Spleen (tissue), 11 donors: ENCODE data around the gene TEAD3. TPM values are rescaled to one million over a fixed set of nuclear protein-coding genes. Genes with fewer than 3 reads are reported as not detected.
A peak's percentile ranks its signal among the peaks of the same experiment; 100 is the strongest.

Source experiments
- DNase-seq: peaks from one replicate; pipeline ENCODE4 v3.0.0-alpha.2; 2020
- H3K27ac ChIP-seq, 8 donors: fragments of 200-600 bp; sonication (generic) in 7 of 8; 1 replicate in 4 of 8; 2 replicates in 4 of 8; pipeline versions ENCODE4 v1.5.0 to v1.8.0; 2016 to 2021; ENCODE audit warnings: inconsistent platforms in 4 of 8, mild to moderate bottlenecking in 4 of 8, moderate library complexity in 1 of 8
- H3K27me3 ChIP-seq, 7 donors: fragments of 200-600 bp; sonication (generic) in 6 of 7; replicated peaks in 1 of 7; 1 replicate in 4 of 7; 2 replicates in 3 of 7; pipeline versions ENCODE4 v1.5.0 to v1.8.0; 2016 to 2021; ENCODE audit warnings: inconsistent platforms in 3 of 7, mild to moderate bottlenecking in 1 of 7
- H3K36me3 ChIP-seq, 6 donors: fragments of 200-600 bp; sonication (generic) in 5 of 6; 1 replicate in 4 of 6; 2 replicates in 2 of 6; pipeline versions ENCODE4 v1.5.0 to v1.8.0; 2016 to 2021; ENCODE audit warnings: inconsistent platforms in 2 of 6
- H3K4me1 ChIP-seq, 6 donors: fragments of 200-600 bp; sonication (generic) in 5 of 6; 1 replicate in 3 of 6; 2 replicates in 3 of 6; pipeline versions ENCODE4 v1.5.0 to v1.8.0; 2016 to 2021; ENCODE audit warnings: inconsistent platforms in 3 of 6
- H3K4me3 ChIP-seq, 8 donors: fragments of 200-600 bp; sonication (generic) in 7 of 8; 1 replicate in 4 of 8; 2 replicates in 4 of 8; pipeline versions ENCODE4 v1.5.0 to v1.8.0; 2016 to 2021; ENCODE audit warnings: inconsistent platforms in 4 of 8, mild to moderate bottlenecking in 4 of 8, moderate library complexity in 2 of 8
- H3K9me3 ChIP-seq, 8 donors: fragments of 200-600 bp; sonication (generic) in 7 of 8; 1 replicate in 4 of 8; 2 replicates in 4 of 8; pipeline versions ENCODE4 v1.5.0 to v1.8.0; 2016 to 2021; ENCODE audit warnings: inconsistent platforms in 4 of 8
- POLR2A ChIP-seq, 3 donors: fragments of 450-650 bp; IDR thresholded peaks; one replicate each; pipeline ENCODE4 v1.5.1; 2017; ENCODE audit warnings: antibody characterized with exemption in 3 of 3, mild to moderate bottlenecking in 1 of 3
- POLR2AphosphoS5 ChIP-seq, 3 donors: sonication (generic); formaldehyde crosslinking; IDR thresholded peaks; one replicate each; pipeline ENCODE4 v1.5.1; 2017; ENCODE audit warnings: antibody characterized with exemption in 3 of 3
- WGBS, 5 donors: extraction: QIAGEN DNeasy Blood & Tissue Kit in 3 of 5; methylation state at CpG; one replicate each; pipeline versions ENCODE4 v1.1.5 to v1.1.7; 2013 to 2018; 5-methylcytosine and 5-hydroxymethylcytosine counted together
- intact Hi-C: fragments of 100-400 bp; cut with DNase I; formaldehyde crosslinking; loops from one replicate; pipeline ENCODE4 v1.15.0; 2023; ENCODE audit warnings: low total_unique reads
- polyA plus RNA-seq, 3 donors: library from polyadenylated mRNA; stranded (reverse); fragments of 200-250 nt; gene quantifications; one replicate each; pipeline ENCODE4 v1.2.1, GENCODE V29; 2013
- total RNA-seq, 7 donors: library from RNA; depleted of rRNA in 3 of 7; stranded (reverse); fragments of >200 nt in 3 of 7; fragmentation: NEBNext Ultra II Directional in 4 of 7; extraction: Animal tissue kit (Norgen Biotek cat#: 25700) in 4 of 7; gene quantifications; one replicate each; pipeline versions ENCODE4 v1.1.0 to v1.2.1, GENCODE V29; 2016 to 2021
- TF ChIP-seq, protein P1 (sequence below), 11 experiments: fragments of 200-600 bp in 7 of 11; fragments of 450-650 bp in 4 of 11; sonication (generic) in 4 of 11; IDR thresholded peaks in 8 of 11; conservative IDR thresholded peaks in 3 of 11; 1 replicate in 7 of 11; 2 replicates in 4 of 11; pipeline versions ENCODE4 v1.4.0 to v1.8.0; 2016 to 2021; ENCODE audit warnings: antibody characterized with exemption in 11 of 11, inconsistent platforms in 4 of 11, mild to moderate bottlenecking in 1 of 11
- donor health status: healthy with polysubstance abuse.
- donor health status: DM: no; HTN: no; CAD: no; lungs with moderate emphysema.
- donor health status: DM: no; HTN: no; CAD: no.
- donor health status: Bipolar disorder and iron deficiency.
- donor health status: healthy.
- donor health status: DM: no; HTN: no; CAD: no.
- donor health status: DM: yes; HTN: yes; CAD: no.

Gene TEAD3
- total and polyA plus RNA-seq, 10 donors = 2.5 to 15.2 (median 7.2) TPM

DNA sequence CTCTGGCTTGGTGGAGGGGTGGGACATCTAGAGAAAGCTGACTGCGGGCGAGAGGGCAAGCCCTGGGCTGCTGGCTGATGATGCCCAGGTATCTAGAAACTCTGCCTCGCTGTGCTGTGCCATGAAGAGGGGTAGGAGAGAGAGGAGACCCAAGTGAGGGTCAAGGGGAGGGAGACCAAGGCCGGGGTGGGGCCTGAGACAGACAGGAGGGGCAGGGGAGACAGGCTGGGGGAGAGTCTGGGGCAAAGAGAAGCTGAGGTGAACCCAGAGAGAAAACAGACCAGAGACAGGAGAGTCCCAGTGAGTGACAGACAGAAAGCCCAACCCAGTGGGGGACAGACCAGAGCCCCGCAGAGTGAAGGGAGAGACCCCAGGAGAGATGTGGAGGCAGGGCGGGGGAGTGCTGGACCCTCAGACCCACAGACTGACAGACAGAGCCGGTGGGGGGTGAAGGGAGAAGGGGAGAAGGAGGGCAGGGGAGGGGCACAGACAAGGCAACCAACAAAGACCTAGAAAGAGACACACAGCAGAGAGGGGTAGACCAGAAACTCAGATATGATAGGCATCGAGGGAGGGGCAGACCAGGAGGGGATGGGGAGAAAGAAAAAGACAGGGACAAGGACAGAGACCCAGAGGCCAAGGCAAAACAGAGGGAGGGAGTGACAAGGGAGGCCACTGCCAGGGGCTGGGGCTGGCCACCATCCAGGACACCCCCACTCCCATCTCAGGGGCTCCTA, 5.9 kb downstream of the TEAD3 start:
- intact Hi-C loops = no loop called here
- Histone ChIP-seq H3K9me3 (no peaks in the 10 kb centered on the region), H3K4me3 (no peak overlapping the region), H3K27me3 (peaks cover 0 to 50% (median 3%) of the 10 kb centered on the region in 7 donors), H3K36me3 (no peaks in the 10 kb centered on the region), H3K4me1 (peaks cover 0 to 97% (median 42%) of the 10 kb centered on the region in 6 donors), H3K27ac (peak overlapping the region in 3 of 8 donors; percentile 17 to 55 (median 43))
- TF ChIP-seq, protein P1, sequence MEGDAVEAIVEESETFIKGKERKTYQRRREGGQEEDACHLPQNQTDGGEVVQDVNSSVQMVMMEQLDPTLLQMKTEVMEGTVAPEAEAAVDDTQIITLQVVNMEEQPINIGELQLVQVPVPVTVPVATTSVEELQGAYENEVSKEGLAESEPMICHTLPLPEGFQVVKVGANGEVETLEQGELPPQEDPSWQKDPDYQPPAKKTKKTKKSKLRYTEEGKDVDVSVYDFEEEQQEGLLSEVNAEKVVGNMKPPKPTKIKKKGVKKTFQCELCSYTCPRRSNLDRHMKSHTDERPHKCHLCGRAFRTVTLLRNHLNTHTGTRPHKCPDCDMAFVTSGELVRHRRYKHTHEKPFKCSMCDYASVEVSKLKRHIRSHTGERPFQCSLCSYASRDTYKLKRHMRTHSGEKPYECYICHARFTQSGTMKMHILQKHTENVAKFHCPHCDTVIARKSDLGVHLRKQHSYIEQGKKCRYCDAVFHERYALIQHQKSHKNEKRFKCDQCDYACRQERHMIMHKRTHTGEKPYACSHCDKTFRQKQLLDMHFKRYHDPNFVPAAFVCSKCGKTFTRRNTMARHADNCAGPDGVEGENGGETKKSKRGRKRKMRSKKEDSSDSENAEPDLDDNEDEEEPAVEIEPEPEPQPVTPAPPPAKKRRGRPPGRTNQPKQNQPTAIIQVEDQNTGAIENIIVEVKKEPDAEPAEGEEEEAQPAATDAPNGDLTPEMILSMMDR (IDR thresholded peaks at IDR 0.05 in 8 of 11, conservative IDR thresholded peaks at IDR 0.05 in 3 of 11) = no peak
- TF ChIP-seq POLR2AphosphoS5 (IDR thresholded peaks at IDR 0.05) (no peak), POLR2A (IDR thresholded peaks at IDR 0.05) (no peak)
- 58 to 82% (median 72%) methylated on average over 8 of the region's 8 CpGs for WGBS, 5 donors
- DNase-seq = no peak

DNA sequence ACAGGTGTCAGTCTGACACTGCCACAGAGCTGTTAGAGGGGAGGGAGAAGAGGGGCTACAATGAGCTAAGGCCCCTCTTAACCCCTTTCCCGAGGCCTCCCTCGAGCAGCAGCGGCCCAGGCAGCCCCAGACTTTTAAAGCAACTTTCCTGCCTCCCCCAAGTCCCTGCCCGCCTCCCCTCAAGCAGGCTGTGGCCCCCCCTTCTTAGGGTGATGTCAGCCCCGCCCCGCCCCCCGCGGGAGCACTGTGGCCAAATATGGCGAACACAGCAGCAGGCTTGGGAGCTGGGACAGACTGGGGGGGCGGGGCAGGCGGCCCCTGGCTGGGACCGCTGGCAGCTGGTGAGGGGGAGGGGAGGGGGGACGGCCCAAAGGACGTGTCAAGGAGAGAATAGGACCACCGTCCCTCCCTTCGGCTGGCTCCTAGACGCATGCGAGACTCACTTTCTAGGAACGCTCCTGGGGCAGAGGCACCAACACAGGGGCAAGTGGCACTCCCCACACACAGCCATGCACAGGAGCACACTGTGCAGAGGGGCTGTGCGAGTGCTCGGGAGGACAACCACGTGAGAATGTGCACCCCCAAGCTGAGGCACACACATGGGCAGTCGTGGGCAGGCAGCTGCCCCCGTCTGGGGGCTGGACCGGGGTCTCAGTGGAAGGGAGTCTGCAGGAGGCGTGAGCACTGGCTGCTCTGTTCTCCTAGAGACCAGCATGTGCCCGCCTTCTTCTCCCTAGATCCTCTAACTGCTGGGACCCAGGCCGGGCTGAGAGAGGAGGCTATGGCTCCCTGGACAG, 6.7 kb downstream of the TEAD3 start:
- Histone ChIP-seq H3K9me3 (no peaks in the 10 kb centered on the region), H3K27me3 (peaks cover 0 to 42% (median 3%) of the 10 kb centered on the region in 7 donors), H3K4me1 (peaks cover 0 to 97% (median 41%) of the 10 kb centered on the region in 6 donors), H3K36me3 (no peaks in the 10 kb centered on the region), H3K27ac (peak overlapping the region in 5 of 8 donors; percentile 6 to 55 (median 26)), H3K4me3 (no peak overlapping the region)
- intact Hi-C loops = no loop called here
- TF ChIP-seq POLR2AphosphoS5 (IDR thresholded peaks at IDR 0.05) (peak in 2 of 3 donors; percentile 17 to 33), POLR2A (IDR thresholded peaks at IDR 0.05) (no peak)
- TF ChIP-seq, protein P1 (IDR thresholded peaks at IDR 0.05 in 8 of 11, conservative IDR thresholded peaks at IDR 0.05 in 3 of 11) = no peak
- 42 to 56% (median 50%) methylated on average over 17 to 28 of the region's 28 CpGs for WGBS, 5 donors
- DNase-seq = no peak

DNA sequence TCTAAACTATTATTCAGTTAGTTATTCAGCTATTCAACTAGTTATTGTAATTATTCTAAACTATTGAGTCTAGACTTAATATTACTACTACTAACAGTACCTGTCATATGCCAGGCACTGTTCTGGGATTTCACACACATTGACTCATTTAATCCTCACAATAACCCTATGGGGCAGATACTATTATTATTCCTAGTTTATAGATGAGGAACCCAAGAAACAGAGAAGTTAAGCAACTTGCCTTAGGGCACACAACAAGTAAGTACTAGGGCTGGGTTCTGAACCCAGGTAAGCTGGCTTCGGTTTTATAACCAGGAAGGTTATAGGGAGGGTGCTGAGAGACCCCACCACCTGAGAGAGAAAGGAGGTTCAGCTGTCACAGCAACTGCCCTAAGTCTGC, 7.8 kb downstream of the TEAD3 start:
- H3K27me3 ChIP-seq = peaks cover 0 to 32% (median 3%) of the 10 kb centered on the region in 7 donors
- intact Hi-C loops = no loop called here
- 74 to 100% (median 81%) methylated on average over 1 of the region's 1 CpG for WGBS, 5 donors
- peak overlapping the region in 3 of 8 donors; percentile 26 to 55 (median 43) for H3K27ac ChIP-seq
- no peaks in the 10 kb centered on the region for H3K9me3 ChIP-seq
- H3K4me3 ChIP-seq = no peak overlapping the region
- peaks cover 0 to 96% (median 38%) of the 10 kb centered on the region in 6 donors for H3K4me1 ChIP-seq
- H3K36me3 ChIP-seq = no peaks in the 10 kb centered on the region
- DNase-seq = no peak
- TF ChIP-seq POLR2A (IDR thresholded peaks at IDR 0.05) (no peak), POLR2AphosphoS5 (IDR thresholded peaks at IDR 0.05) (no peak)
- TF ChIP-seq, protein P1 (IDR thresholded peaks at IDR 0.05 in 8 of 11, conservative IDR thresholded peaks at IDR 0.05 in 3 of 11) = no peak

DNA sequence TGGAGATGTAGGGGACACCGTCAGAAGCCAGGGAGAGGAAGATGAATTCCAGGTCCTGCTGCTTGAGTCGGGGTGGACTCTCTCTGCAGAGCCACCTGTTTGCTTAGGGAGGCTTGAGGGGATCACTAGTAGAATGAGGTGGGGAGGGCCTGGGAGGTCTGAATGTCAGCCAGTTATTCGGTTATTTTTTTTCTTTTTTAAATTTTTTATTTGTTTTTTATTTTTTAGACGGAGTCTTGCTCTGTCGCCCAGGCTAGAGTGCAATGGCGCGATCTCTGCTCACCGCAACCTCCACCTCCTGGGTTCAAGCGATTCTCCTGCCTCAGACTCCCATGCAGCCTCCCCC, 8.4 kb downstream of the TEAD3 start:
- peaks cover 0 to 96% (median 33%) of the 10 kb centered on the region in 6 donors for H3K4me1 ChIP-seq
- WGBS, 5 donors = 75 to 82% (median 77%) methylated on average over 9 of the region's 9 CpGs
- H3K4me3 ChIP-seq = no peak overlapping the region
- H3K27ac ChIP-seq = peak overlapping the region in 4 of 8 donors; percentile 17 to 59 (median 38)
- no peak for TF ChIP-seq POLR2AphosphoS5 (IDR thresholded peaks at IDR 0.05)
- TF ChIP-seq, protein P1 (IDR thresholded peaks at IDR 0.05 in 8 of 11, conservative IDR thresholded peaks at IDR 0.05 in 3 of 11) = no peak
- H3K27me3 ChIP-seq = peaks cover 0 to 32% (median 3%) of the 10 kb centered on the region in 7 donors
- no peaks in the 10 kb centered on the region for H3K36me3 ChIP-seq
- DNase-seq = no peak
- H3K9me3 ChIP-seq = no peaks in the 10 kb centered on the region
- intact Hi-C loops = no loop called here
